ENCODE measurements around the gene KCTD19.
A peak's percentile ranks its signal among the peaks of the same experiment; 100 is the strongest.
"Not testable (repeated sequence)": the region's sequence is repeated elsewhere in the genome, so short reads cannot be mapped to it uniquely, and the experiment has no call there.

KCTD19 gene

GRCh38 chr16:67326472-67327309, at the start of gene KCTD19, which contains the start of gene LRRC36:
TSS of gene KCTD19 (minus strand) at chr16:67326741. CDS start at chr16:67326707, 34 bp downstream.
TSS of gene LRRC36 (plus strand) at chr16:67326815. CDS start at chr16:67326863, 48 bp downstream.
- TF ChIP-seq CTCF (IDR thresholded peaks at IDR 0.05; ENCODE audit: low read depth, low read length): peak; percentile 19
- DNase-seq (ENCODE audit: low read depth in 2 of 2): no peak
- peak within 1 kb of the TSS; percentile 18 to 38 for H3K4me3 ChIP-seq (replicated peaks in 1 of 2; ENCODE audit: low read depth in 2 of 2, low read length in 2 of 2)

GRCh38 chr16:67376012-67376411, 49.5 kb upstream of the KCTD19 start:
- DNase-seq (ENCODE audit: low read depth in 2 of 2); H3K4me3 ChIP-seq (replicated peaks in 1 of 2; ENCODE audit: low read depth in 2 of 2, low read length in 2 of 2): not testable (repeated sequence)

GRCh38 chr16:67372664-67373063, 46.1 kb upstream of the KCTD19 start:
- peak; percentile 55 for TF ChIP-seq CTCF (IDR thresholded peaks at IDR 0.05; ENCODE audit: low read depth, low read length)
- peak; percentile 56 to 65 for DNase-seq (ENCODE audit: low read depth in 2 of 2)
- H3K4me3 ChIP-seq (replicated peaks in 1 of 2; ENCODE audit: low read depth in 2 of 2, low read length in 2 of 2): no peak overlapping the region

- DNase-seq (ENCODE audit: low read depth in 2 of 2): no peak
- H3K4me3 ChIP-seq (replicated peaks in 1 of 2; ENCODE audit: low read depth in 2 of 2, low read length in 2 of 2): no peak overlapping the region
- no peak for TF ChIP-seq CTCF (IDR thresholded peaks at IDR 0.05; ENCODE audit: low read depth, low read length)
Measured at GRCh38 chr16:67370661-67371060, 44.1 kb upstream of the KCTD19 start.

- TF ChIP-seq CTCF (IDR thresholded peaks at IDR 0.05; ENCODE audit: low read depth, low read length): no peak
- DNase-seq (ENCODE audit: low read depth in 2 of 2): no peak
- no peak overlapping the region for H3K4me3 ChIP-seq (replicated peaks in 1 of 2; ENCODE audit: low read depth in 2 of 2, low read length in 2 of 2)
Measured at GRCh38 chr16:67364600-67365235, 38.2 kb upstream of the KCTD19 start.

GRCh38 chr16:67361038-67361437, 34.5 kb upstream of the KCTD19 start:
- H3K4me3 ChIP-seq (replicated peaks in 1 of 2; ENCODE audit: low read depth in 2 of 2, low read length in 2 of 2): no peak overlapping the region
- DNase-seq (ENCODE audit: low read depth in 2 of 2): no peak
- TF ChIP-seq CTCF (IDR thresholded peaks at IDR 0.05; ENCODE audit: low read depth, low read length): no peak

- DNase-seq (ENCODE audit: low read depth in 2 of 2); H3K4me3 ChIP-seq (replicated peaks in 1 of 2; ENCODE audit: low read depth in 2 of 2, low read length in 2 of 2): not testable (repeated sequence)
Measured at GRCh38 chr16:67359540-67360269, 33.2 kb upstream of the KCTD19 start.
